AG10803 (cell line): ENCODE measurements around the gene KLF3.
A peak's percentile ranks its signal among the peaks of the same experiment; 100 is the strongest.

Source experiments
- DNase-seq: peaks from one replicate; pipeline ENCODE4 v3.0.0; 2010; ENCODE audit warnings: low read depth
- H3K4me3 ChIP-seq: 2 replicates; pipeline ENCODE4 v1.5.1; 2011; ENCODE audit warnings: mild to moderate bottlenecking, low read length, control low read depth
- CTCF ChIP-seq: conservative IDR thresholded peaks from 2 replicates; pipeline ENCODE4 v1.5.1; 2011; ENCODE audit warnings: mild to moderate bottlenecking, low read length, control low read depth, inconsistent platforms

KLF3 gene

GRCh38 chr4:38681281-38681991, 17.4 kb downstream of the KLF3 start:
- DNase-seq = peak; percentile 42
- no peak for TF ChIP-seq CTCF
- no peak overlapping the region for H3K4me3 ChIP-seq

- DNase-seq = no peak
- no peak overlapping the region for H3K4me3 ChIP-seq
- no peak for TF ChIP-seq CTCF
These were observed 18.3 kb downstream of the KLF3 start for GRCh38 chr4:38682336-38682735.

GRCh38 chr4:38683276-38683675, 19.3 kb downstream of the KLF3 start:
- TF ChIP-seq CTCF = no peak
- DNase-seq = no peak
- no peak overlapping the region for H3K4me3 ChIP-seq

GRCh38 chr4:38684271-38684670, 20.3 kb downstream of the KLF3 start:
- DNase-seq = no peak
- H3K4me3 ChIP-seq = no peak overlapping the region
- TF ChIP-seq CTCF = no peak

- H3K4me3 ChIP-seq = no peak overlapping the region
- TF ChIP-seq CTCF = no peak
- DNase-seq = no peak
These were observed 21.2 kb downstream of the KLF3 start for GRCh38 chr4:38684951-38685844.

GRCh38 chr4:38686682-38687081, 22.7 kb downstream of the KLF3 start:
- H3K4me3 ChIP-seq = no peak overlapping the region
- TF ChIP-seq CTCF = no peak
- peak; percentile 23 for DNase-seq
